Vagina (tissue), 2 donors: ENCODE measurements around the gene S100G. TPM values are rescaled to one million over a fixed set of nuclear protein-coding genes. Genes with fewer than 3 reads are reported as not detected.

ENCODE experiments used
- DNase-seq, 2 donors: peaks; one replicate each; pipeline ENCODE4 v3.0.0-alpha.2; 2017; ENCODE audit errors: extremely low spot score in 2 of 2
- H3K27ac ChIP-seq: fragments of 200-600 bp; sonication (generic); one replicate; pipeline ENCODE4 v1.5.1; 2019
- H3K27me3 ChIP-seq: fragments of 200-600 bp; sonication (generic); one replicate; pipeline ENCODE4 v1.5.1; 2019
- H3K36me3 ChIP-seq, 2 donors: fragments of 200-600 bp; sonication (generic); one replicate each; pipeline ENCODE4 v1.5.1; 2017 to 2019
- H3K4me1 ChIP-seq: fragments of 200-600 bp; sonication (generic); one replicate; pipeline ENCODE4 v1.5.1; 2019
- H3K4me3 ChIP-seq, 2 donors: fragments of 200-600 bp; sonication (generic); 1 replicate in 1 of 2; 2 replicates in 1 of 2; pipeline ENCODE4 v1.5.1; 2016 to 2019
- H3K9me3 ChIP-seq: fragments of 200-600 bp; sonication (generic); one replicate; pipeline ENCODE4 v1.5.1; 2019
- CTCF ChIP-seq, 3 experiments: fragments of 450-650 bp in 2 of 3; fragments of 200-600 bp in 1 of 3; sonication (generic) in 1 of 3; IDR thresholded peaks; one replicate each; pipeline ENCODE4 v1.5.1; 2017 to 2019; ENCODE audit warnings: antibody characterized with exemption in 3 of 3, mild to moderate bottlenecking in 2 of 3, moderate library complexity in 2 of 3
- POLR2A ChIP-seq, 2 donors: fragments of 450-650 bp; IDR thresholded peaks; one replicate each; pipeline ENCODE4 v1.6.1; 2017; ENCODE audit warnings: antibody characterized with exemption in 2 of 2, mild to moderate bottlenecking in 2 of 2, moderate library complexity in 2 of 2
- POLR2AphosphoS5 ChIP-seq, 2 donors: sonication (generic); formaldehyde crosslinking; IDR thresholded peaks; one replicate each; pipeline ENCODE4 v1.9.0; 2017; ENCODE audit warnings: antibody characterized with exemption in 2 of 2, mild to moderate bottlenecking in 2 of 2, low read depth in 1 of 2; ENCODE audit not compliant: insufficient read depth in 1 of 2
- intact Hi-C: fragments of 100-400 bp; cut with DNase I; formaldehyde crosslinking; loops from one replicate; pipeline ENCODE4 v1.15.1; 2023
- total RNA-seq: library from RNA; depleted of rRNA; stranded (reverse); fragments of >200 nt; gene quantifications from one replicate; pipeline ENCODE4 v1.2.3, GENCODE V29; 2016

S100G gene
- total RNA-seq, 1 donor from 2014 or later = not detected

- H3K27ac ChIP-seq = no peak overlapping the region
- H3K27me3 ChIP-seq = no peaks in the 10 kb centered on the region
- H3K36me3 ChIP-seq = no peaks in the 10 kb centered on the region
- TF ChIP-seq CTCF (IDR thresholded peaks at IDR 0.05) (no peak), POLR2AphosphoS5 (IDR thresholded peaks at IDR 0.05; ENCODE audit: insufficient read depth in 1 of 2, low read depth in 1 of 2) (no peak), POLR2A (IDR thresholded peaks at IDR 0.05) (no peak)
- H3K4me3 ChIP-seq = no peak overlapping the region
- no peaks in the 10 kb centered on the region for H3K9me3 ChIP-seq
- no peaks in the 10 kb centered on the region for H3K4me1 ChIP-seq
- intact Hi-C loops = no loop called here
- DNase-seq = no peak
These were observed 16.6 kb downstream of the S100G start for GRCh38 chrX:16666541-16666940.

- Histone ChIP-seq H3K4me1 (no peaks in the 10 kb centered on the region), H3K36me3 (no peaks in the 10 kb centered on the region), H3K4me3 (no peak overlapping the region), H3K9me3 (no peaks in the 10 kb centered on the region), H3K27me3 (no peaks in the 10 kb centered on the region), H3K27ac (no peak overlapping the region)
- intact Hi-C loops = no loop called here
- no peak for DNase-seq
- peak in 2 of 3 experiments; percentile 3 to 11 for TF ChIP-seq CTCF (IDR thresholded peaks at IDR 0.05)
- TF ChIP-seq POLR2AphosphoS5 (IDR thresholded peaks at IDR 0.05; ENCODE audit: insufficient read depth in 1 of 2, low read depth in 1 of 2) = no peak
These were observed 21.0 kb downstream of the S100G start for GRCh38 chrX:16671005-16671404.

GRCh38 chrX:16678689-16679088 lies 28.7 kb downstream of the S100G start:
- no peaks in the 10 kb centered on the region for H3K9me3 ChIP-seq
- intact Hi-C loops = no loop called here
- no peak for DNase-seq
- H3K4me3 ChIP-seq = no peak overlapping the region
- H3K27ac ChIP-seq = no peak overlapping the region
- peaks cover 0 to 3% of the 10 kb centered on the region in 2 donors for H3K36me3 ChIP-seq
- no peaks in the 10 kb centered on the region for H3K27me3 ChIP-seq
- H3K4me1 ChIP-seq = no peaks in the 10 kb centered on the region
- TF ChIP-seq POLR2A (IDR thresholded peaks at IDR 0.05) = no peak
- no peak for TF ChIP-seq CTCF (IDR thresholded peaks at IDR 0.05)
- no peak for TF ChIP-seq POLR2AphosphoS5 (IDR thresholded peaks at IDR 0.05; ENCODE audit: insufficient read depth in 1 of 2, low read depth in 1 of 2)

- no peak for DNase-seq
- TF ChIP-seq POLR2A (IDR thresholded peaks at IDR 0.05) (no peak), POLR2AphosphoS5 (IDR thresholded peaks at IDR 0.05; ENCODE audit: insufficient read depth in 1 of 2, low read depth in 1 of 2) (no peak), CTCF (IDR thresholded peaks at IDR 0.05) (no peak)
- Histone ChIP-seq H3K4me1 (no peaks in the 10 kb centered on the region), H3K9me3 (no peaks in the 10 kb centered on the region), H3K4me3 (no peak overlapping the region), H3K27ac (no peak overlapping the region), H3K27me3 (no peaks in the 10 kb centered on the region), H3K36me3 (peaks cover 0 to 5% of the 10 kb centered on the region in 2 donors)
- intact Hi-C loops = no loop called here
These were observed 33.2 kb downstream of the S100G start for GRCh38 chrX:16683007-16683664.

GRCh38 chrX:16687514-16687913 lies 37.6 kb downstream of the S100G start:
- H3K27me3 ChIP-seq = no peaks in the 10 kb centered on the region
- intact Hi-C loops = no loop called here
- no peaks in the 10 kb centered on the region for H3K4me1 ChIP-seq
- TF ChIP-seq POLR2AphosphoS5 (IDR thresholded peaks at IDR 0.05; ENCODE audit: insufficient read depth in 1 of 2, low read depth in 1 of 2) (no peak), POLR2A (IDR thresholded peaks at IDR 0.05) (no peak), CTCF (IDR thresholded peaks at IDR 0.05) (no peak)
- DNase-seq = no peak
- no peak overlapping the region for H3K27ac ChIP-seq
- H3K9me3 ChIP-seq = no peaks in the 10 kb centered on the region
- H3K36me3 ChIP-seq = peaks cover 0 to 5% of the 10 kb centered on the region in 2 donors
- no peak overlapping the region for H3K4me3 ChIP-seq
